ENCODE measurements around the gene ATL1.
"Not testable (repeated sequence)": the region's sequence is repeated elsewhere in the genome, so short reads cannot be mapped to it uniquely, and the experiment has no call there.

ATL1 gene

DNA sequence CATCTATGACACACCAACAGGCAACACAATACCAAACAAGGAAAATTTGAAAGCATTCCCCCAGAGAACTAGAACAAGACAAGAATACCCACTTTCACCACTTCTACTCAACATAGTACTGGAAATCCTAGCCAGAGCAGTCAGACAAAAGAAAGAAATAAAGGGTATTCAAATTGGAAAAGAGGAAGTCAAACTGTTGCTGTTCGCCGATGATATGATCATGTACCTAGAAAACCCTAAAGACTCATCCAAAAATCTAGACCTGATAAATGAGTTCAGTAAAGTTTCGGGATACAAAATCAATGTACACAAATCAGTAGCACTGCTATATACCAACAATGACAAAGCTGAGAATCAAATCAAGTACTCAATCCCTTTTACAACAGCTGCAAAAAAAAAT lies 8.1 kb upstream of the ATL1 start:
- H3K9me3 ChIP-seq (ENCODE audit: control insufficient read depth, insufficient read depth, low read length), result no peaks in the 10 kb centered on the region; the same call in 1 of the 2 replicates

GRCh38 chr14:50552796-50553195 lies 7.1 kb upstream of the ATL1 start:
- not testable (repeated sequence) for H3K9me3 ChIP-seq (ENCODE audit: control insufficient read depth, insufficient read depth, low read length); H3K36me3 ChIP-seq (ENCODE audit: insufficient read depth, low read length); H3K9ac ChIP-seq (ENCODE audit: low read depth, low read length); H3K4me1 ChIP-seq (ENCODE audit: insufficient read depth, low read length)

More for the DNA sequence above, 8.1 kb upstream of the ATL1 start:
- H3K4me1 ChIP-seq (ENCODE audit: insufficient read depth, low read length), result no peaks in the 10 kb centered on the region
- no peak overlapping the region for H3K9ac ChIP-seq (ENCODE audit: low read depth, low read length)
- H3K36me3 ChIP-seq (ENCODE audit: insufficient read depth, low read length), result no peaks in the 10 kb centered on the region

- Histone ChIP-seq H3K9me3 (ENCODE audit: control insufficient read depth, insufficient read depth, low read length) (no peaks in the 10 kb centered on the region), H3K4me1 (ENCODE audit: insufficient read depth, low read length) (no peaks in the 10 kb centered on the region), H3K9ac (ENCODE audit: low read depth, low read length) (peak overlapping the region; percentile 87), H3K36me3 (ENCODE audit: insufficient read depth, low read length) (no peaks in the 10 kb centered on the region)
These were observed 963 bp downstream of the ATL1 start for GRCh38 chr14:50560931-50561285.

DNA sequence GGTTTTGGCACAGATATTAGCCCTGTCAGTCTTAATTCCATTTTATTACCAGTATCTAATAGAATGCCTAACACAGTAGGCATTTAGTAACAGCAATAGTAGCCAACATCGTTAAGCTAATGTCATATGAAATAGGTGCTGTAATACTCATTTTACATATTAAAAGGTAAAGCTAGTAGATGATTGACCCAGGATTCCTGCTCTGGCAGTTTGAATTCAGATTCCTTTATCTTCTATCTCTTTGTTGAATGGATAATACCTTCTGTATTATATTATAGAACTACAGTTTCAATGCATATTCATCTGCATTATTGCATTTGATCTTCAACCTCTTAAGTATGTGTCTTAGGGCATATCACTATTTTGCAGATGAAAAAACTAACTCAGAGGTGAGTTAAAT lies 2.9 kb downstream of the ATL1 start:
- Histone ChIP-seq H3K4me1 (ENCODE audit: insufficient read depth, low read length) (no peaks in the 10 kb centered on the region), H3K9ac (ENCODE audit: low read depth, low read length) (no peak overlapping the region), H3K9me3 (ENCODE audit: control insufficient read depth, insufficient read depth, low read length) (no peaks in the 10 kb centered on the region), H3K36me3 (ENCODE audit: insufficient read depth, low read length) (no peaks in the 10 kb centered on the region)

- Histone ChIP-seq H3K9me3 (ENCODE audit: control insufficient read depth, insufficient read depth, low read length) (peaks cover 10% of the 10 kb centered on the region), H3K9ac (ENCODE audit: low read depth, low read length) (no peak overlapping the region), H3K36me3 (ENCODE audit: insufficient read depth, low read length) (no peaks in the 10 kb centered on the region), H3K4me1 (ENCODE audit: insufficient read depth, low read length) (no peaks in the 10 kb centered on the region)
These were observed 9.8 kb downstream of the ATL1 start for GRCh38 chr14:50569714-50570274.

DNA sequence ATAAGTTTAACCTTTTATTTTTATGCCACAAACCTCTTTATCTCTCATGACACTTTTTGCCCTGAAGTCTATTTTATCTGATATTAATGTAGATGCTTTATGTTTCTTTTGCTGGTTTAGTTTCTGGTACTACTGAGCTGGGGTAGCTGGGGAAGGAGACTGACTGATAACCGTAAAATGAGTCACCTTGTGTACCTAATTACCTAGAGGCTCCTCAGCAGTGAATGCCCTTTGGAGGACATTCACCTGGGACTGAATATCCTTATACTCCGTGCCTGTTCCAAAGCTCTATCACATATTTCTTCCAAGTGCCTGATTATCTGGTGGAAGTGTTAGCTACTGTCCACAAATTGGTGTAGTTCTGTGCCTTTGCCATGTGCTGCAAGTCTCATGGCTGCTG lies 13.9 kb downstream of the ATL1 start:
- H3K36me3 ChIP-seq (ENCODE audit: insufficient read depth, low read length), result no peaks in the 10 kb centered on the region
- no peak overlapping the region for H3K9ac ChIP-seq (ENCODE audit: low read depth, low read length)
- no peaks in the 10 kb centered on the region for H3K4me1 ChIP-seq (ENCODE audit: insufficient read depth, low read length)
- H3K9me3 ChIP-seq (ENCODE audit: control insufficient read depth, insufficient read depth, low read length), result peaks cover 6% of the 10 kb centered on the region

GRCh38 chr14:50575769-50576168 lies 15.8 kb downstream of the ATL1 start:
- Histone ChIP-seq H3K36me3 (ENCODE audit: insufficient read depth, low read length) (no peaks in the 10 kb centered on the region), H3K4me1 (ENCODE audit: insufficient read depth, low read length) (peaks cover 6% of the 10 kb centered on the region; the same call in 1 of the 2 replicates), H3K9me3 (ENCODE audit: control insufficient read depth, insufficient read depth, low read length) (no peaks in the 10 kb centered on the region), H3K9ac (ENCODE audit: low read depth, low read length) (no peak overlapping the region)

DNA sequence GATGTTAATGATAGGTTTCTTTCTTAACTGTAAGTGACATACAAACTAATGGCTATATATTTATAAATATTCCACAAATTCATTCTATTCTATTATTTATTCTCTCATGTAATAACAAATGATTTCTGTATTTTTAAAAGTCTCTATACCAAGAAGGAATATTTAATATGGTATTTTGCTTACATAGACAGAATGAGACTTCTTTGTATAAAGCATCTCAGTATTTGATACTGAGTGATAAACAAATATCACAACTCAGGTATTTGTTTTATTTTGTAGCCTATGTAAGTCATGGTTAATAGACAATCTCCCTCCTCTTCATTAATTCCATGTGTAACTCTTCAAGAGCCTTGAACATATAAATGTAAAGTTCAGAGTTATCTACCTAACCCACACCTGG lies 18.0 kb downstream of the ATL1 start:
- H3K4me1 ChIP-seq (ENCODE audit: insufficient read depth, low read length), result peaks cover 6% of the 10 kb centered on the region; the same call in 1 of the 2 replicates
- no peaks in the 10 kb centered on the region for H3K9me3 ChIP-seq (ENCODE audit: control insufficient read depth, insufficient read depth, low read length)
- no peaks in the 10 kb centered on the region for H3K36me3 ChIP-seq (ENCODE audit: insufficient read depth, low read length)
- no peak overlapping the region for H3K9ac ChIP-seq (ENCODE audit: low read depth, low read length)

- H3K9me3 ChIP-seq (ENCODE audit: control insufficient read depth, insufficient read depth, low read length), result no peaks in the 10 kb centered on the region
- no peak overlapping the region for H3K9ac ChIP-seq (ENCODE audit: low read depth, low read length)
- H3K36me3 ChIP-seq (ENCODE audit: insufficient read depth, low read length), result no peaks in the 10 kb centered on the region
- peaks cover 6% of the 10 kb centered on the region; the same call in 1 of the 2 replicates for H3K4me1 ChIP-seq (ENCODE audit: insufficient read depth, low read length)
These were observed 18.5 kb downstream of the ATL1 start for GRCh38 chr14:50578433-50578832.

GRCh38 chr14:50590464-50590863 lies 30.5 kb downstream of the ATL1 start:
- Histone ChIP-seq H3K9me3 (ENCODE audit: control insufficient read depth, insufficient read depth, low read length) (no peaks in the 10 kb centered on the region), H3K9ac (ENCODE audit: low read depth, low read length) (no peak overlapping the region), H3K36me3 (ENCODE audit: insufficient read depth, low read length) (no peaks in the 10 kb centered on the region), H3K4me1 (ENCODE audit: insufficient read depth, low read length) (no peaks in the 10 kb centered on the region; the same call in 1 of the 2 replicates)

DNA sequence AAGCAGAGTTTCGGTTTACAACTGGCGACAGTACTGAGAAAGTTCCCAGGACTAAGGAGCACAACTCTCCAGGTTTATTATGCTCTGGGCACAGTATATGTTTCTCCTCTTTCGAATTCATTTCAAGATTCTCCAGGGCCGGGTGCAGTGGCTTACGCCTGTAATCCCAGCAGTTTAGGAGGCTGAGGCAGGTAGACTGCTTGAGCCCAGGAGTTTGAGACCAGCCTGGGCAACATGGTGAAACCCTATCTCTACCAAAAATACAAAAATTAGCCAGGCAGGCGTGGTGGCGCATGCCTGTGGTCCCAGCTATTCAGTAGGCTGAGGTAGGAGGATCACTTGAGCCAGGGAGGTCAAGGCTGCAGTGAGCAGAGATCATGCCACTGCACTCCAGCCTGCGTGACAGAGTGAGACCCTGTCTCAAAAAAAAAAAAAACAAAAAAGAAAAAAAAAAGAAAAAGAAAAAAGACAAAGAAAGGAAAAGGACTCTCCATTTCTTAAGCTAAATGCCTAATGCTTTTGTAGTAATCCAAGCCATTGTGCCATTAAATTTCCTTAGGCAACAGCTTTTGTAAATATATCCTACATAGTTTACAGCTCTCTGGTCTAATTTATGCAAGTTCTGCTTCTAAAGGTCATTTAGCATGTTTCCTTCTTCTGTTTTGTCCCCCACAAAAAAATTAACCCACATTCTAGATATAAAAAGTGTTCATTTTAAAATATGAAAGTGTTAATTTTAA lies 34.8 kb downstream of the ATL1 start:
- Histone ChIP-seq H3K4me1 (ENCODE audit: insufficient read depth, low read length) (no peaks in the 10 kb centered on the region; the same call in none of the 2 replicates), H3K36me3 (ENCODE audit: insufficient read depth, low read length) (no peaks in the 10 kb centered on the region), H3K9ac (ENCODE audit: low read depth, low read length) (no peak overlapping the region), H3K9me3 (ENCODE audit: control insufficient read depth, insufficient read depth, low read length) (no peaks in the 10 kb centered on the region)

GRCh38 chr14:50598765-50599164 lies 38.8 kb downstream of the ATL1 start:
- no peaks in the 10 kb centered on the region for H3K9me3 ChIP-seq (ENCODE audit: control insufficient read depth, insufficient read depth, low read length)
- H3K9ac ChIP-seq (ENCODE audit: low read depth, low read length), result no peak overlapping the region
- H3K4me1 ChIP-seq (ENCODE audit: insufficient read depth, low read length), result peaks cover 10% of the 10 kb centered on the region
- H3K36me3 ChIP-seq (ENCODE audit: insufficient read depth, low read length), result no peaks in the 10 kb centered on the region

DNA sequence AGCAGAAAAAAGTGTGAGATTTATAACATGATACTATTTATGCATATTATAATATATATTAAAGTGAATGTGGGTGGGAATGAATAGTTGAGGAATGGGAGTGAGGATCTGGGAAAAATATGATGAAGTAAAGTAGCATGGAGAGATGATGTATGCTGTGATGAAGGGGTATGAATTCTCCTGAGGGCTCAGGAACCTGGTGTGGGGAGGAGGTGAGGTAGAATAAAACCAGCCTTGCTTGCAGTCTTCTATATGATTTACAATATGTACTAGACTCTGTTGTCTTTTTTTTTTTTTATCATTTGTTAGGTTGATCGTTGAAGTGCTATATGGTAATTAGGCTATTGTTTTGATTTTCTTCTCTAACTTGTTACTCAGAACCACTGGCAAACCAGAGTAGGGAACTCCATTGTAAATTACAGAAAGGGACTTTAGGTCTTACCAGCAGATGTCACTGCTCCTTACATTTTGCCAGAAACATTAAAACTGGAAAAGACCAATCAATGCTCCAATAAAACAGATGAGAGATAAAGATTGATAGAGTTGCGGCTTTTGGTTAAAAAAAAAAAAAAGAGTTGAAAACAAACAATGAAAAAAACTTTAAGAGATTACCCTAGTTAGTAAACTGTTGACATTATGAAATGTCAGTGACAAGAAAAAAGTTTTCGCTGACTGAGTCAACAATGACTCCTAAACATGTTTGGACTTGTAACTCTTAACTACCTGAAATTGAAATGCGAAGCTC lies 39.9 kb downstream of the ATL1 start:
- H3K9me3 ChIP-seq (ENCODE audit: control insufficient read depth, insufficient read depth, low read length), result no peaks in the 10 kb centered on the region
- H3K9ac ChIP-seq (ENCODE audit: low read depth, low read length), result no peak overlapping the region
- no peaks in the 10 kb centered on the region for H3K36me3 ChIP-seq (ENCODE audit: insufficient read depth, low read length)
- peaks cover 10% of the 10 kb centered on the region for H3K4me1 ChIP-seq (ENCODE audit: insufficient read depth, low read length)

- no peak overlapping the region for H3K9ac ChIP-seq (ENCODE audit: low read depth, low read length)
- H3K9me3 ChIP-seq (ENCODE audit: control insufficient read depth, insufficient read depth, low read length), result no peaks in the 10 kb centered on the region
- no peaks in the 10 kb centered on the region for H3K36me3 ChIP-seq (ENCODE audit: insufficient read depth, low read length)
These were observed 40.9 kb downstream of the ATL1 start for GRCh38 chr14:50600849-50601248.

GRCh38 chr14:50601394-50601793 lies 41.4 kb downstream of the ATL1 start:
- Histone ChIP-seq H3K36me3 (ENCODE audit: insufficient read depth, low read length) (no peaks in the 10 kb centered on the region), H3K9me3 (ENCODE audit: control insufficient read depth, insufficient read depth, low read length) (no peaks in the 10 kb centered on the region), H3K9ac (ENCODE audit: low read depth, low read length) (no peak overlapping the region), H3K4me1 (ENCODE audit: insufficient read depth, low read length) (peaks cover 10% of the 10 kb centered on the region; the same call in 1 of the 2 replicates)

More at GRCh38 chr14:50600849-50601248, 40.9 kb downstream of the ATL1 start:
- peaks cover 10% of the 10 kb centered on the region; the same call in 1 of the 2 replicates for H3K4me1 ChIP-seq (ENCODE audit: insufficient read depth, low read length)

All from ES-I3 (cell line).